HepG2 (cell line): Measurements from ENCODE around the gene MUC22. TPM values are rescaled to one million over a fixed set of nuclear protein-coding genes. Genes with fewer than 3 reads are reported as not detected.

Source experiments
- ATAC-seq: fragments of 200-7000 bp; cut with Tn5 transposase; 3 replicates; pipeline ENCODE4 v1.9.1; 2020; ENCODE audit warnings: mild to moderate bottlenecking, moderate library complexity
- BruUV-seq: library from RNA; stranded (reverse); fragments of 400-500 nt; replicated peaks from 2 replicates; lab custom pipeline; 2021; lab: Mats Ljungman, UMichigan
- CTCF ChIA-PET: fragments of 300-600 bp; formaldehyde crosslinking; extraction: SDS; loops from one replicate; lab custom pipeline; 2021; ENCODE audit warnings: low total read pairs, inconsistent platforms, low intra/inter-chr PET ratio; lab: Yijun Ruan, JAX
- POLR2A ChIA-PET: fragments of 350-600 bp; sonication (Branson Sonifier 250); formaldehyde crosslinking; loops from one replicate; lab custom pipeline; 2020; ENCODE audit warnings: antibody characterized with exemption, inconsistent platforms; lab: Yijun Ruan, JAX
- DNase-seq: peaks from one replicate; pipeline ENCODE4 v3.0.0-alpha.2; 2015; ENCODE audit warnings: low spot score
- FAIRE-seq: peaks from 3 replicates; lab custom pipeline; 2011; peaks lifted over from hg19 to GRCh38; lab: Jason Lieb, UNC
- H2AFZ ChIP-seq: one replicate; pipeline ENCODE4 v1.6.1; 2011; ENCODE audit warnings: low read length, inconsistent platforms
- H3K27ac ChIP-seq: fragments of 300-600 bp; 3 replicates; pipeline ENCODE4 v1.8.0; 2011; ENCODE audit warnings: mixed run types, mild to moderate bottlenecking, mixed read lengths, low read length, inconsistent platforms; ENCODE audit not compliant: insufficient read depth; ENCODE audit errors: extremely low read length
- H3K27me3 ChIP-seq, 2 experiments: fragments of 200-600 bp in 1 of 2; 2 replicates in 1 of 2; 3 replicates in 1 of 2; pipeline versions ENCODE4 v1.6.0 to v1.8.0; 2011; ENCODE audit warnings: low read length in 2 of 2, mild to moderate bottlenecking in 2 of 2, moderate library complexity in 2 of 2, inconsistent platforms in 1 of 2; ENCODE audit not compliant: insufficient read depth in 2 of 2, control insufficient read depth in 1 of 2
- H3K36me3 ChIP-seq, 2 experiments: fragments of 200-600 bp in 1 of 2; replicated peaks in 1 of 2; 2 replicates in 1 of 2; 3 replicates in 1 of 2; pipeline versions ENCODE4 v1.5.1 to v1.8.0; 2011; ENCODE audit warnings: low read length in 2 of 2, inconsistent platforms in 1 of 2; ENCODE audit not compliant: insufficient read depth in 2 of 2, control insufficient read depth in 1 of 2
- H3K4me1 ChIP-seq: 2 replicates; pipeline ENCODE4 v1.5.1; 2012; ENCODE audit warnings: low read length, inconsistent platforms; ENCODE audit not compliant: insufficient read depth
- H3K4me2 ChIP-seq: 2 replicates; pipeline ENCODE4 v1.6.0; 2011; ENCODE audit warnings: low read depth, low read length, inconsistent platforms
- H3K4me3 ChIP-seq, 3 experiments: fragments of 200-600 bp in 1 of 3; sonication (generic), shearing (Covaris generic) in 1 of 3; replicated peaks in 1 of 3; 2 replicates each; pipeline ENCODE4 v1.5.1; 2011 to 2016; ENCODE audit warnings: low read length in 3 of 3, inconsistent platforms in 2 of 3, low read depth in 2 of 3, mild to moderate bottlenecking in 2 of 3, control low read depth in 1 of 3, mixed read lengths in 1 of 3; ENCODE audit not compliant: insufficient read depth in 1 of 3
- H3K79me2 ChIP-seq: one replicate; pipeline ENCODE4 v1.6.1; 2011; ENCODE audit warnings: low read length, inconsistent platforms; ENCODE audit not compliant: insufficient read depth
- H3K9ac ChIP-seq: 2 replicates; pipeline ENCODE4 v1.6.0; 2011; ENCODE audit warnings: mild to moderate bottlenecking, low read depth, low read length, inconsistent platforms; ENCODE audit not compliant: insufficient read depth
- H3K9me3 ChIP-seq: 2 replicates; pipeline ENCODE4 v1.5.1; 2012; ENCODE audit warnings: mild to moderate bottlenecking, low read length
- H4K20me1 ChIP-seq: 2 replicates; pipeline ENCODE4 v1.6.0; 2011; ENCODE audit warnings: inconsistent platforms, mild to moderate bottlenecking, low read length, moderate library complexity; ENCODE audit not compliant: insufficient read depth
- ASH2L ChIP-seq: fragments of 300-600, 200-600 bp; sonication (generic); IDR thresholded peaks from 2 replicates; pipeline ENCODE4 v1.7.0; 2017; ENCODE audit warnings: low read depth, mild to moderate bottlenecking, moderate library complexity, mixed read lengths, low read length; ENCODE audit not compliant: insufficient read length
- RFXAP ChIP-seq: sonication (generic); formaldehyde crosslinking; IDR thresholded peaks from 2 replicates; pipeline ENCODE4 v1.4.0; 2020; ENCODE audit warnings: missing genetic modification reagents, borderline replicate concordance
- WGBS: methylation state at CpG from one replicate; pipeline ENCODE4 v1.1.6; 2017; ENCODE audit warnings: low lambda C conversion rate; 5-methylcytosine and 5-hydroxymethylcytosine counted together
- in situ Hi-C: cut with HindIII; loops from 2 replicates; pipeline ENCODE4 v1.10.0; 2017; ENCODE audit warnings: low pct_unique_long_range_greater_than_20kb; ENCODE audit not compliant: extremely low pct_ligation_motif_present
- intact Hi-C: fragments of 100-400 bp; cut with micrococcal nuclease; formaldehyde crosslinking; loops from one replicate; pipeline ENCODE4 v1.10.0; 2022; ENCODE audit not compliant: unreplicated experiment
- polyA plus RNA-seq, 8 experiments: library from polyadenylated mRNA; depleted of rRNA in 3 of 8; stranded (reverse) in 7 of 8; unstranded in 1 of 8; fragments of >200 nt; fragmentation: Illumina TruSeq in 4 of 8; extraction: Trizol in 4 of 8; gene quantifications; 2 replicates each; pipeline versions ENCODE4 v1.2.1 to v1.2.3, GENCODE V29; 2011 to 2016; ENCODE audit warnings: low read depth in 4 of 8, missing spikeins in 1 of 8, mixed read lengths in 1 of 8; ENCODE audit not compliant: insufficient read depth in 1 of 8
- total RNA-seq, 5 experiments: library from RNA; depleted of rRNA; stranded (reverse); fragments of >200 nt; fragmentation: Illumina TruSeq; extraction: Trizol; gene quantifications; 2 replicates each; pipeline ENCODE4 v1.2.3, GENCODE V29; 2016; ENCODE audit warnings: low read depth in 1 of 5
- TF ChIP-seq, protein P1 (sequence below): sonication (generic); formaldehyde crosslinking; IDR thresholded peaks from 2 replicates; pipeline ENCODE4 v1.4.0; 2020; ENCODE audit warnings: missing genetic modification reagents, borderline replicate concordance
- TF ChIP-seq, protein P2 (sequence below): sonication (generic); formaldehyde crosslinking; IDR thresholded peaks from 2 replicates; pipeline ENCODE4 v1.4.0; 2020; ENCODE audit warnings: missing genetic modification reagents, mild to moderate bottlenecking, borderline replicate concordance

Gene MUC22
- total and polyA plus RNA-seq, 2 of the 13 experiments (the other 11 are each of a cell fraction or from before 2014, with no cell fraction given): not detected

DNA sequence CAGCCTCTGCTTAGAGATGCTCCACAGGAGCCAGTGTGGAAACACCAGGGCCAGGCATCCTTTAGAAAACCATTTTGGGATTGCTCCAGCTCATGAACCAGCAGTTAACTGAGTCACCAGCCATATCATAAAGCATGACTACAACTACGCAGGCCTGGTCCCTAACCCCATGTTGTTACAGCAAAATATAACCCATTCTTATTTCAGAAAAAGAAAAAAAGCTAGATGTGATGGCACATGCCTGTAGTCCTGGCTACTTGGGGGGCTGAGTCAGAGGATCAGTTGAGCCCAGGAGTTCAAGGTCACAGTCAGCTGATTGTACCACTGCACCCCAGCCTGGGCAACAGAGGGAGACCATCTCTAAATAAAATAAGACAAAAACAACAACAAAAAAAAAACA is 65.3 kb downstream of the MUC22 start (continued):
- TF ChIP-seq, protein P1, sequence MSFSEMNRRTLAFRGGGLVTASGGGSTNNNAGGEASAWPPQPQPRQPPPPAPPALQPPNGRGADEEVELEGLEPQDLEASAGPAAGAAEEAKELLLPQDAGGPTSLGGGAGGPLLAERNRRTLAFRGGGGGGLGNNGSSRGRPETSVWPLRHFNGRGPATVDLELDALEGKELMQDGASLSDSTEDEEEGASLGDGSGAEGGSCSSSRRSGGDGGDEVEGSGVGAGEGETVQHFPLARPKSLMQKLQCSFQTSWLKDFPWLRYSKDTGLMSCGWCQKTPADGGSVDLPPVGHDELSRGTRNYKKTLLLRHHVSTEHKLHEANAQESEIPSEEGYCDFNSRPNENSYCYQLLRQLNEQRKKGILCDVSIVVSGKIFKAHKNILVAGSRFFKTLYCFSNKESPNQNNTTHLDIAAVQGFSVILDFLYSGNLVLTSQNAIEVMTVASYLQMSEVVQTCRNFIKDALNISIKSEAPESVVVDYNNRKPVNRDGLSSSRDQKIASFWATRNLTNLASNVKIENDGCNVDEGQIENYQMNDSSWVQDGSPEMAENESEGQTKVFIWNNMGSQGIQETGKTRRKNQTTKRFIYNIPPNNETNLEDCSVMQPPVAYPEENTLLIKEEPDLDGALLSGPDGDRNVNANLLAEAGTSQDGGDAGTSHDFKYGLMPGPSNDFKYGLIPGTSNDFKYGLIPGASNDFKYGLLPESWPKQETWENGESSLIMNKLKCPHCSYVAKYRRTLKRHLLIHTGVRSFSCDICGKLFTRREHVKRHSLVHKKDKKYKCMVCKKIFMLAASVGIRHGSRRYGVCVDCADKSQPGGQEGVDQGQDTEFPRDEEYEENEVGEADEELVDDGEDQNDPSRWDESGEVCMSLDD (CRISPR knock-in tag): 0 out of 2 replicates have a peak, but pooled peaks have one; percentile 31
- TF ChIP-seq, protein P2, sequence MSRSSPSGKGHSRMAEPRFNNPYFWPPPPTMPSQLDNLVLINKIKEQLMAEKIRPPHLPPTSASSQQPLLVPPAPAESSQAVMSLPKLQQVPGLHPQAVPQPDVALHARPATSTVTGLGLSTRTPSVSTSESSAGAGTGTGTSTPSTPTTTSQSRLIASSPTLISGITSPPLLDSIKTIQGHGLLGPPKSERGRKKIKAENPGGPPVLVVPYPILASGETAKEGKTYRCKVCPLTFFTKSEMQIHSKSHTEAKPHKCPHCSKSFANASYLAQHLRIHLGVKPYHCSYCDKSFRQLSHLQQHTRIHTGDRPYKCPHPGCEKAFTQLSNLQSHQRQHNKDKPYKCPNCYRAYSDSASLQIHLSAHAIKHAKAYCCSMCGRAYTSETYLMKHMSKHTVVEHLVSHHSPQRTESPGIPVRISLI (CRISPR knock-in tag): peak; percentile 44; the same call in 1 of the 2 replicates

DNA sequence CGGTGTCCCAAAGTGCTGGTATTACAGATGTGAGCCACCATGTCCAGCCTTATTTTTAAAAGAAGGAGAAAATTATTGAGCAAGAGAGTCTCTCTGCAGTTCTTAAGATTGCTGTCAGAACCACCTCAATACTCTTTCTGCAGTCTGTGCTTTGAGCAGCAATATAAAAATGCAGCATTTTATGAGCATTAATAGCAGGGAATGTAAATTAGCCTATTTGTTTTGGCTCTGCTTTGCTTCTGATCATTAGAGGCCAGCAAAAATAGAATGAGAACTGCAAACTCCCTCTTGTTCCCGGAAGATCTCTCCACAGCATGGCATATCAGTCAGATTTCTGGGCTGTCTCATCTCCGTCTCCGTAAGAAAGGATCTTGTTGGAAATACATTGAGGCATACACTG is 66.3 kb downstream of the MUC22 start:
- CTCF ChIA-PET: no interaction called here

More for the DNA sequence above, 66.3 kb downstream of the MUC22 start:
- ATAC-seq (no peak), DNase-seq (no peak), FAIRE-seq (peak; percentile 32)
- no peaks in the 10 kb centered on the region for H3K36me3 ChIP-seq
- H3K9ac ChIP-seq: no peak overlapping the region
- no peaks in the 10 kb centered on the region for H3K9me3 ChIP-seq
- H3K4me1 ChIP-seq: peaks cover 6% of the 10 kb centered on the region; the same call in 1 of the 2 replicates
- POLR2A ChIA-PET: no interaction called here
- H3K27me3 ChIP-seq: peaks cover 0 to 11% of the 10 kb centered on the region in 2 experiments; a peak in 4 of 5 replicates
- BruUV-seq: no TSS peak
- TF ChIP-seq RFXAP (CRISPR knock-in tag) (no peak), ASH2L (no peak)
- in situ Hi-C loops: loop anchor here (5.0 to 25.0 kb wide), 3 partner anchors 159 to 614 kb away; partner anchors contain the start of genes NRM and PPP1R18
- no peak overlapping the region for H3K4me2 ChIP-seq
- 83% methylated on average over 4 of the region's 4 CpGs for WGBS
- H3K27ac ChIP-seq: no peak overlapping the region
- no peak overlapping the region for H3K4me3 ChIP-seq
- no peak overlapping the region for H2AFZ ChIP-seq
- intact Hi-C loops: no loop called here
- H4K20me1 ChIP-seq: no peaks in the 10 kb centered on the region
- no peaks in the 10 kb centered on the region for H3K79me2 ChIP-seq
